Liver (tissue), 9 donors: ENCODE results near the gene CAMK1D. TPM values are rescaled to one million over a fixed set of nuclear protein-coding genes. Genes with fewer than 3 reads are reported as not detected.

ENCODE experiments used
- DNase-seq: peaks from one replicate; pipeline ENCODE4 v3.0.0-alpha.2; 2017; ENCODE audit warnings: low spot score
- H3K27ac ChIP-seq, 2 donors: one replicate each; pipeline ENCODE4 v1.7.0; 2013; ENCODE audit warnings: inconsistent platforms in 2 of 2, low read length in 2 of 2, control low read depth in 1 of 2, low read depth in 1 of 2, mild to moderate bottlenecking in 1 of 2
- H3K27me3 ChIP-seq, 4 donors: one replicate each; pipeline versions ENCODE4 v1.6.1 to v1.7.0; 2013; ENCODE audit warnings: low read length in 3 of 4, inconsistent platforms in 1 of 4, mild to moderate bottlenecking in 1 of 4, moderate library complexity in 1 of 4; ENCODE audit not compliant: control insufficient read depth in 4 of 4, insufficient read depth in 4 of 4
- H3K36me3 ChIP-seq, 4 donors: one replicate each; pipeline versions ENCODE4 v1.6.1 to v1.7.0; 2013; ENCODE audit warnings: low read length in 3 of 4, mild to moderate bottlenecking in 3 of 4, low read depth in 1 of 4, moderate library complexity in 1 of 4; ENCODE audit not compliant: control insufficient read depth in 4 of 4, insufficient read depth in 3 of 4
- H3K4me1 ChIP-seq, 4 donors: one replicate each; pipeline versions ENCODE4 v1.6.1 to v1.7.0; 2013; ENCODE audit warnings: low read length in 3 of 4, mild to moderate bottlenecking in 3 of 4, moderate library complexity in 1 of 4; ENCODE audit not compliant: control insufficient read depth in 4 of 4, insufficient read depth in 4 of 4
- H3K4me3 ChIP-seq, 3 donors: one replicate each; pipeline versions ENCODE4 v1.6.1 to v1.7.0; 2013; ENCODE audit warnings: low read length in 3 of 3, control low read depth in 1 of 3, low read depth in 1 of 3, mild to moderate bottlenecking in 1 of 3
- H3K9ac ChIP-seq, 2 donors: one replicate each; pipeline ENCODE4 v1.7.0; 2013; ENCODE audit warnings: low read length in 2 of 2, mild to moderate bottlenecking in 2 of 2, moderate library complexity in 2 of 2, control low read depth in 1 of 2, low read depth in 1 of 2
- H3K9me3 ChIP-seq, 4 donors: one replicate each; pipeline versions ENCODE4 v1.6.1 to v1.7.0; 2013; ENCODE audit warnings: low read length in 3 of 4; ENCODE audit not compliant: control insufficient read depth in 4 of 4
- ATF3 ChIP-seq: IDR thresholded peaks from 2 replicates; pipeline ENCODE4 v1.6.1; 2016; ENCODE audit warnings: antibody characterized with exemption
- CTCF ChIP-seq: fragments of 150-350 bp; IDR thresholded peaks from 2 replicates; pipeline ENCODE4 v1.5.1; 2017; ENCODE audit warnings: improper control_type of control experiment, low read depth, low read length; ENCODE audit not compliant: missing input control
- EGR1 ChIP-seq, 2 donors: IDR thresholded peaks; 2 replicates each; pipeline ENCODE4 v1.6.1; 2016 to 2018; ENCODE audit warnings: antibody characterized with exemption in 2 of 2, low read depth in 2 of 2
- FOXA1 ChIP-seq: IDR thresholded peaks from 2 replicates; pipeline ENCODE4 v1.6.1; 2016; ENCODE audit warnings: antibody characterized with exemption
- FOXA2 ChIP-seq: IDR thresholded peaks from 2 replicates; pipeline ENCODE4 v1.6.1; 2016; ENCODE audit warnings: antibody characterized with exemption
- GABPA ChIP-seq, 2 donors: IDR thresholded peaks in 1 of 2; conservative IDR thresholded peaks in 1 of 2; 2 replicates each; pipeline ENCODE4 v1.6.1; 2016; ENCODE audit warnings: antibody characterized with exemption in 2 of 2, mild to moderate bottlenecking in 1 of 2, moderate library complexity in 1 of 2
- HNF4A ChIP-seq, 2 donors: conservative IDR thresholded peaks; 2 replicates each; pipeline ENCODE4 v1.6.1; 2016; ENCODE audit warnings: antibody characterized with exemption in 2 of 2, mild to moderate bottlenecking in 2 of 2
- HNF4G ChIP-seq: IDR thresholded peaks from 2 replicates; pipeline ENCODE4 v1.6.1; 2016; ENCODE audit warnings: antibody characterized with exemption
- JUND ChIP-seq, 2 donors: IDR thresholded peaks; 2 replicates each; pipeline ENCODE4 v1.6.1; 2016; ENCODE audit warnings: antibody characterized with exemption in 2 of 2
- MAX ChIP-seq: IDR thresholded peaks from 2 replicates; pipeline ENCODE4 v1.6.1; 2016; ENCODE audit warnings: antibody characterized with exemption
- NR2F2 ChIP-seq: IDR thresholded peaks from 2 replicates; pipeline ENCODE4 v1.6.1; 2016; ENCODE audit warnings: antibody characterized with exemption
- RAD21 ChIP-seq, 2 donors: IDR thresholded peaks; 2 replicates each; pipeline ENCODE4 v1.6.1; 2016; ENCODE audit warnings: antibody characterized with exemption in 2 of 2, mild to moderate bottlenecking in 2 of 2
- REST ChIP-seq: IDR thresholded peaks from 2 replicates; pipeline ENCODE4 v1.6.1; 2016; ENCODE audit warnings: antibody characterized with exemption, mild to moderate bottlenecking
- RXRA ChIP-seq, 2 donors: IDR thresholded peaks; 2 replicates each; pipeline ENCODE4 v1.6.1; 2017 to 2018; ENCODE audit warnings: antibody characterized with exemption in 2 of 2, mild to moderate bottlenecking in 1 of 2
- SP1 ChIP-seq: IDR thresholded peaks from 2 replicates; pipeline ENCODE4 v1.6.1; 2018; ENCODE audit warnings: antibody characterized with exemption, mild to moderate bottlenecking
- TAF1 ChIP-seq: conservative IDR thresholded peaks from 2 replicates; pipeline ENCODE4 v1.6.1; 2016; ENCODE audit warnings: antibody characterized with exemption, mild to moderate bottlenecking
- YY1 ChIP-seq: IDR thresholded peaks from 2 replicates; pipeline ENCODE4 v1.6.1; 2016; ENCODE audit warnings: antibody characterized with exemption, mild to moderate bottlenecking
- ZBTB33 ChIP-seq: IDR thresholded peaks from 2 replicates; pipeline ENCODE4 v1.6.1; 2016; ENCODE audit warnings: antibody characterized with exemption
- WGBS: extraction: QIAGEN DNeasy Blood & Tissue Kit; methylation state at CpG from one replicate; pipeline ENCODE4 v1.1.7; 2013; 5-methylcytosine and 5-hydroxymethylcytosine counted together
- polyA plus RNA-seq, 2 donors: library from polyadenylated mRNA; stranded (reverse) in 1 of 2; unstranded in 1 of 2; fragments of 200-250 nt in 1 of 2; fragments of >200 nt in 1 of 2; fragmentation: Nextera tagmentation in 1 of 2; extraction: Ambion mirVana in 1 of 2; gene quantifications; one replicate each; pipeline versions ENCODE4 v1.2.1 to v1.2.3, GENCODE V29; 2013 to 2015
- total RNA-seq, 2 donors: library from RNA; depleted of rRNA; stranded (reverse); fragments of >200 nt; gene quantifications; one replicate each; pipeline ENCODE4 v1.2.3, GENCODE V29; 2014
- donor health status: healthy.
- donor health status: healthy.
- donor health status: healthy.
- donor health status: healthy.
- donor health status: healthy.

CAMK1D gene
- total and polyA plus RNA-seq, 4 donors = 2.7 to 10.1 (median 4.2) TPM

GRCh38 chr10:12608761-12609160, 259.4 kb downstream of the CAMK1D start:
- 81% methylated on average over 6 of the region's 6 CpGs for WGBS
- no peaks in the 10 kb centered on the region for H3K36me3 ChIP-seq
- peaks cover 7 to 30% (median 24%) of the 10 kb centered on the region in 4 donors for H3K4me1 ChIP-seq
- H3K27ac ChIP-seq = no peak overlapping the region
- no peaks in the 10 kb centered on the region for H3K9me3 ChIP-seq
- no peak overlapping the region for H3K4me3 ChIP-seq
- TF ChIP-seq HNF4A (conservative IDR thresholded peaks at IDR 0.05) = no peak
- no peak for TF ChIP-seq MAX
- TF ChIP-seq JUND (IDR thresholded peaks at IDR 0.05) = no peak
- no peak for TF ChIP-seq EGR1 (IDR thresholded peaks at IDR 0.05; ENCODE audit: low read depth in 2 of 2)
- no peak for TF ChIP-seq RAD21 (IDR thresholded peaks at IDR 0.05)
- TF ChIP-seq FOXA1 = no peak
- TF ChIP-seq NR2F2 = no peak
- no peak for TF ChIP-seq FOXA2
- TF ChIP-seq GABPA (IDR thresholded peaks at IDR 0.05 in 1 of 2, conservative IDR thresholded peaks at IDR 0.05 in 1 of 2) = no peak
- H3K27me3 ChIP-seq = no peaks in the 10 kb centered on the region
- DNase-seq = no peak
- H3K9ac ChIP-seq = no peak overlapping the region

- Histone ChIP-seq H3K36me3 (no peaks in the 10 kb centered on the region), H3K9me3 (no peaks in the 10 kb centered on the region), H3K4me3 (no peak overlapping the region), H3K27me3 (no peaks in the 10 kb centered on the region), H3K9ac (no peak overlapping the region), H3K4me1 (peaks cover 6 to 24% (median 17%) of the 10 kb centered on the region in 4 donors), H3K27ac (no peak overlapping the region)
- DNase-seq = no peak
- WGBS = 92% methylated on average over 7 of the region's 7 CpGs
- no peak for TF ChIP-seq HNF4G
- no peak for TF ChIP-seq EGR1 (IDR thresholded peaks at IDR 0.05; ENCODE audit: low read depth in 2 of 2)
- TF ChIP-seq TAF1 = no peak
- no peak for TF ChIP-seq ATF3
- no peak for TF ChIP-seq CTCF
- TF ChIP-seq FOXA1 = no peak
- TF ChIP-seq ZBTB33 = no peak
- no peak for TF ChIP-seq YY1
- TF ChIP-seq REST = no peak
- no peak for TF ChIP-seq GABPA (IDR thresholded peaks at IDR 0.05 in 1 of 2, conservative IDR thresholded peaks at IDR 0.05 in 1 of 2)
- TF ChIP-seq NR2F2 = no peak
- TF ChIP-seq JUND (IDR thresholded peaks at IDR 0.05) = no peak
- TF ChIP-seq HNF4A (conservative IDR thresholded peaks at IDR 0.05) = no peak
- no peak for TF ChIP-seq RAD21 (IDR thresholded peaks at IDR 0.05)
- no peak for TF ChIP-seq RXRA (IDR thresholded peaks at IDR 0.05)
- TF ChIP-seq FOXA2 = no peak
- TF ChIP-seq MAX = no peak
- TF ChIP-seq SP1 = no peak
These were observed 260.1 kb downstream of the CAMK1D start for GRCh38 chr10:12609435-12609834.
